Thyroid gland (tissue), 4 donors: Measurements from ENCODE around the gene E2F4. TPM values are rescaled to one million over a fixed set of nuclear protein-coding genes. Genes with fewer than 3 reads are reported as not detected.

Source experiments
- DNase-seq, 2 donors: peaks; one replicate each; pipeline ENCODE4 v3.0.0-alpha.2; 2019
- H3K27ac ChIP-seq, 3 donors: fragments of 200-600 bp; sonication (generic); 1 replicate in 2 of 3; 2 replicates in 1 of 3; pipeline ENCODE4 v1.5.1; 2016 to 2019; ENCODE audit warnings: mild to moderate bottlenecking in 1 of 3, moderate library complexity in 1 of 3
- H3K27me3 ChIP-seq: fragments of 200-600 bp; sonication (generic); one replicate; pipeline ENCODE4 v1.5.1; 2019
- H3K36me3 ChIP-seq, 2 donors: fragments of 200-600 bp; sonication (generic); one replicate each; pipeline ENCODE4 v1.5.1; 2016 to 2019
- H3K4me1 ChIP-seq, 2 donors: fragments of 200-600 bp; sonication (generic); one replicate each; pipeline ENCODE4 v1.5.1; 2017 to 2019
- H3K4me3 ChIP-seq, 3 donors: fragments of 200-600 bp; sonication (generic); replicated peaks in 1 of 3; 1 replicate in 2 of 3; 2 replicates in 1 of 3; pipeline ENCODE4 v1.5.1; 2016; ENCODE audit warnings: mild to moderate bottlenecking in 1 of 3
- H3K9me3 ChIP-seq: fragments of 200-600 bp; sonication (generic); one replicate; pipeline ENCODE4 v1.5.1; 2017
- POLR2A ChIP-seq, 2 donors: fragments of 450-650 bp; IDR thresholded peaks; one replicate each; pipeline ENCODE4 v1.6.1; 2017; ENCODE audit warnings: antibody characterized with exemption in 2 of 2, mild to moderate bottlenecking in 2 of 2, moderate library complexity in 1 of 2
- WGBS, 2 donors: methylation state at CpG; one replicate each; pipeline ENCODE4 v1.1.5; 2017; 5-methylcytosine and 5-hydroxymethylcytosine counted together
- intact Hi-C: fragments of 100-400 bp; cut with DNase I; formaldehyde crosslinking; loops from one replicate; pipeline ENCODE4 v1.15.1; 2023
- total RNA-seq, 4 donors: library from RNA; depleted of rRNA; stranded (reverse); fragments of >200 nt; gene quantifications; one replicate each; pipeline ENCODE4 v1.2.3, GENCODE V29; 2016
- TF ChIP-seq, protein P1 (sequence below), 6 experiments: fragments of 200-600 bp in 3 of 6; fragments of 450-650 bp in 3 of 6; sonication (generic) in 3 of 6; IDR thresholded peaks; one replicate each; pipeline ENCODE4 v1.5.1; 2016 to 2019; ENCODE audit warnings: antibody characterized with exemption in 6 of 6, mild to moderate bottlenecking in 2 of 6, inconsistent platforms in 1 of 6, moderate library complexity in 1 of 6

Gene E2F4
- total RNA-seq, 4 donors from 2014 or later, result 77.6 to 117 (median 89.1) TPM

DNA sequence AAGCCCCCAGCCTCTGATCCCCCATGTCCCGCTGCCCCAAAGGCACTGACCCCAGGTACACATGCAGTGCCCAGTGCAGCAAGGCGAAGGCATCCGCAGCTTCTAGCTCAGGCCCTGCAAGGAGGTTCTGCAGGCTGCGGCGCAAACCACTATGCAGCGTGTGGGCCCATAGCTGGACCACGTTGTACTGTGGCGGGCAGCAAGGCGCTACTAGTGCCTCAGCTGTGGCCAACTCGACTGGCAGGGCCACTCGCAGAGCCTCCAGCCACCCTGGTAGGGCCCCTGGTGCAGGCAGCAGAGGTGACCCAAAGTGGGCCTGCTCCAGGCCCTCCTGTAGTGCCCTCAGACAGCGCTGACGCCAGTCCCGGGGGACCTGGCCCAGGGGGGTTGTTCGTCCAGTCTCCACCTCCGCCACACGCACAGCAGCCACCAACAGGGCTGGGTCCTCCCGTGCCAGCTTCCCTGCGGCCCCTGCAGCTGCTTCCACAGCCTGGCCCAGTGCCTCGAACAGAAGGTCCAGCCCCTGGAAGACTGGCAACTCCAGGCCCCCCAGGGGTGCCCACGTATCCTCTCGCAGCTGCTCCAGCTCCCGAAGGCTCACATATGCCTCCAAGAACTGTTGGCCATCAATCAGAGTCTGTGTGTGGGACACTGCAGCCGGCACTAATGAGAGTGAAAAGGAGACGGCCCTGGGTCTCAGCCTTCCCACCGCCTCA lies 4.6 kb upstream of the E2F4 start:
- intact Hi-C loops, result loop anchor here (10.0 kb wide), 2 partner anchors 213 to 293 kb away; no protein-coding TSS in a partner anchor
- no peaks in the 10 kb centered on the region for H3K9me3 ChIP-seq
- no peak overlapping the region for H3K4me3 ChIP-seq
- WGBS, 2 donors, result 77 to 84% methylated on average over 6 to 9 of the region's 26 CpGs
- peaks cover 15 to 32% of the 10 kb centered on the region in 2 donors for H3K4me1 ChIP-seq
- no peak overlapping the region for H3K27ac ChIP-seq
- TF ChIP-seq POLR2A (IDR thresholded peaks at IDR 0.05), result no peak
- TF ChIP-seq, protein P1, sequence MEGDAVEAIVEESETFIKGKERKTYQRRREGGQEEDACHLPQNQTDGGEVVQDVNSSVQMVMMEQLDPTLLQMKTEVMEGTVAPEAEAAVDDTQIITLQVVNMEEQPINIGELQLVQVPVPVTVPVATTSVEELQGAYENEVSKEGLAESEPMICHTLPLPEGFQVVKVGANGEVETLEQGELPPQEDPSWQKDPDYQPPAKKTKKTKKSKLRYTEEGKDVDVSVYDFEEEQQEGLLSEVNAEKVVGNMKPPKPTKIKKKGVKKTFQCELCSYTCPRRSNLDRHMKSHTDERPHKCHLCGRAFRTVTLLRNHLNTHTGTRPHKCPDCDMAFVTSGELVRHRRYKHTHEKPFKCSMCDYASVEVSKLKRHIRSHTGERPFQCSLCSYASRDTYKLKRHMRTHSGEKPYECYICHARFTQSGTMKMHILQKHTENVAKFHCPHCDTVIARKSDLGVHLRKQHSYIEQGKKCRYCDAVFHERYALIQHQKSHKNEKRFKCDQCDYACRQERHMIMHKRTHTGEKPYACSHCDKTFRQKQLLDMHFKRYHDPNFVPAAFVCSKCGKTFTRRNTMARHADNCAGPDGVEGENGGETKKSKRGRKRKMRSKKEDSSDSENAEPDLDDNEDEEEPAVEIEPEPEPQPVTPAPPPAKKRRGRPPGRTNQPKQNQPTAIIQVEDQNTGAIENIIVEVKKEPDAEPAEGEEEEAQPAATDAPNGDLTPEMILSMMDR (IDR thresholded peaks at IDR 0.05), result no peak
- no peaks in the 10 kb centered on the region for H3K36me3 ChIP-seq
- no peaks in the 10 kb centered on the region for H3K27me3 ChIP-seq
- DNase-seq, result no peak

DNA sequence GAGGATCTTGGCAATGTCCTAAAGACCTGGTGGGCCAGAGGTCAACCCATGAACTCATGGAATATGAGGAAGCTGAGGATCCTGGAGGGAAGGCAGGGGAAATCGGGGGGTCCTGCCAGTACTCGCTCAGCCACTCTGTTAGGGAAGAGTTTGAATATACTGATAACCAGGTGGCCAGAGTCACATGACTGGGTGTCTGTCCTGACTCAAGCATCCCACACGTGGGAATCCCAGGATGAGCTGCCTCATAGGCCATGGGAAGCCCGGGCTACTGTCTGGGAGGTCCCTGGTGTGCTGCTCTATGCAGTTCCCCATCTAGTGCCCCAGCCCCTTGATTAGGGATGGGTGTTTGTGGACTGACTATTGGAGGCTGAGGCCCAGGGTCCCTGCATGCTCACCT lies 3.6 kb upstream of the E2F4 start:
- H3K4me1 ChIP-seq, result peaks cover 19 to 36% of the 10 kb centered on the region in 2 donors
- H3K4me3 ChIP-seq, result no peak overlapping the region
- H3K27ac ChIP-seq, result no peak overlapping the region
- no peaks in the 10 kb centered on the region for H3K27me3 ChIP-seq
- 77 to 96% methylated on average over 2 to 4 of the region's 4 CpGs for WGBS, 2 donors
- H3K9me3 ChIP-seq, result no peaks in the 10 kb centered on the region
- no peak for TF ChIP-seq POLR2A (IDR thresholded peaks at IDR 0.05)
- TF ChIP-seq, protein P1 (IDR thresholded peaks at IDR 0.05), result no peak
- no peaks in the 10 kb centered on the region for H3K36me3 ChIP-seq
- DNase-seq, result no peak
- intact Hi-C loops, result loop anchor here (10.0 kb wide), 2 partner anchors 214 to 294 kb away; no protein-coding TSS in a partner anchor

DNA sequence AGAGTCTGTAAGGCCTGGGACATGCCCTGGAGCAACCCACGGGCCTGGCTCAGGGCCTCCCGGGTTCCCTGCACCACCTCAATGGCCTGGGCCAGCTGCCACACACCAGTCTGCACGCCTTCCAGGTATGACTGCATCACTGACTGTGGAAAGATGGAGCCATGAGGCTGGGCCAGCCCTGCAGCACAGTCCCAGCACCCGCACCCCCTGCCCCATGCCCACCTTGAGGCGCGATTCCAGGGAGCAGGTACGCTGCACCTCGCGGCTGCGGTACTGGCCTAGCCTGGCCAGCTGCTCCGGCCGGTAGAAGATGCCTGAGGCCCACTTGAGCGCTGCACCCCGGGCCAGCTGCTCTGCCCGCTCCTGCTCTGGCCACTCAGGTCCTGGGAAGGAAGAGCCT lies 3.2 kb upstream of the E2F4 start:
- H3K9me3 ChIP-seq, result no peaks in the 10 kb centered on the region
- H3K4me1 ChIP-seq, result peaks cover 22 to 40% of the 10 kb centered on the region in 2 donors
- intact Hi-C loops, result loop anchor here (10.0 kb wide), 2 partner anchors 214 to 294 kb away; no protein-coding TSS in a partner anchor
- TF ChIP-seq, protein P1 (IDR thresholded peaks at IDR 0.05), result no peak
- no peak for TF ChIP-seq POLR2A (IDR thresholded peaks at IDR 0.05)
- no peak overlapping the region for H3K27ac ChIP-seq
- 83 to 91% methylated on average over 7 to 9 of the region's 15 CpGs for WGBS, 2 donors
- no peak overlapping the region for H3K4me3 ChIP-seq
- H3K27me3 ChIP-seq, result no peaks in the 10 kb centered on the region
- no peak for DNase-seq
- no peaks in the 10 kb centered on the region for H3K36me3 ChIP-seq

DNA sequence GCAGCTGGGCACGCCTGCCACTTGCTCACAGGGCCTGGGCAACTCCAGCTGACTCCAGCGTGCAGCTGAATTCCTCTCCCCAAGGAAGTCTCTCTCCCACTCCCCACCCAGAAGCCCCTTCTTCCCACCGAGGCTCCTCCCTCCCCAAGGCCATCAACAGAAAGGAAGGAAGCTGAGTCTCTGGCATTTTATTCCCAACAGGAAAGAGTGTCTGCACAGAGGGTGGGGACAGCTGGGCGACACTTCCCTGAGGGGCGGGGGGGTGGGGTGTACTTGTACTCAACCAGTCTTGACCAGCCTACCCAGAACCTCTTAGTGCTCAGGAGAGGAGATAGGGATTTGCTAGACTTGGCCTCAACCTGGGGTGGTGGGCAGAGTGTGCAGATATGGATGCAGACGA lies 1.9 kb upstream of the E2F4 start, which contains the start of gene EXOC3L1:
Gene EXOC3L1 (minus strand): TSS at position 96 of the 400 bp plus-strand sequence. CDS start 460 bp downstream, outside the sequence.
- H3K9me3 ChIP-seq, result no peaks in the 10 kb centered on the region
- no peak within 1 kb of the TSS for H3K4me3 ChIP-seq
- H3K36me3 ChIP-seq, result peaks cover 4 to 10% of the 10 kb centered on the region in 2 donors
- H3K4me1 ChIP-seq, result peaks cover 15 to 31% of the 10 kb centered on the region in 2 donors
- TF ChIP-seq POLR2A (IDR thresholded peaks at IDR 0.05), result no peak
- TF ChIP-seq, protein P1 (IDR thresholded peaks at IDR 0.05), result no peak
- no peaks in the 10 kb centered on the region for H3K27me3 ChIP-seq
- no peak for DNase-seq
- no peak within 1 kb of the TSS for H3K27ac ChIP-seq
- WGBS, 2 donors, result 22 to 34% methylated on average over 4 to 6 of the region's 6 CpGs
- intact Hi-C loops, result no loop called here
